ENCODE data around the gene MTMR3. TPM values are rescaled to one million over a fixed set of nuclear protein-coding genes. Genes with fewer than 3 reads are reported as not detected.

MTMR3 gene
- total RNA-seq, 1 experiment from 2014 or later: 12.1 TPM

DNA sequence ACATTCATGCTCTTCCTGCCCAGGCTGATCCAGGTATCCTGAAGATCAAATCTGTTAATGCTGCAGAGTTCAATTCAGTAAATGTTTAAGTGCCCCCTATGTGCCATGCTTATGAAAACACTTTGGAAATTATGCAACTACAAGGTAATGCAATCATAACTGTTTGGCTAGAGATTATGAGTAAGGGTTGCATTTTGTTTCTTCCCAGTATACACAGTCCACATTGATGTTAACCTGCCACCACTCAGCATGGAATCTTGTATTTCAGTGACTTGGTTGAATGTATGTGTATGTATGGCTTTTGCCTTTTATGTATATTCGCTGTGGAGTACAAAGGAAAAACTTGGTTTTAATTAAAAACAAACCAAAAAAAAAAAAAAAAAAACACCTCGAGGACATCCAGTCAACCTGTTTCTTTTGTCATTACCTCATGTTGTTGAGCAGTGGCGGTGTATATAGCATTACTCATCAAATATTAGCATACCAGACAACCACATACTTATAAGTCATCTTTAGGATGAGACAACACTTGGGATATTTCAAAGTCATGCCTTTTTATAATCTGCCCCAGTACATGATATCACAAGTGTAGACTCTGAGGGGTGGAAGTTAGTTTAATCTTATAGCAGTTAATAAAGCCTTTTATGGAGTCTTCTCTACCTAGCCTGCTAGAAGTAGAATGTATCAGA, 111.2 kb downstream of the MTMR3 start:
- Histone ChIP-seq H3F3A (ENCODE audit: low read length, unreplicated experiment) (peaks cover 8% of the 10 kb centered on the region), H3K9me3 (ENCODE audit: low read length) (no peaks in the 10 kb centered on the region), H3K4me1 (ENCODE audit: insufficient read depth, low read length) (peaks cover 39% of the 10 kb centered on the region), H3K4me2 (ENCODE audit: low read length) (peak overlapping the region; percentile 65), H4K20me1 (ENCODE audit: low read length) (0 out of 2 replicates have a peak, but pooled peaks cover 5% of the 10 kb centered on the region), H3K4me3 (ENCODE audit: low read length) (no peak overlapping the region), H2AFZ (ENCODE audit: low read length) (no peak overlapping the region), H3K27me3 (ENCODE audit: low read length) (no peaks in the 10 kb centered on the region), H3K27ac (ENCODE audit: low read length) (peak overlapping the region; percentile 60), H3K79me2 (ENCODE audit: low read length) (no peaks in the 10 kb centered on the region), H3K9ac (ENCODE audit: low read length) (no peak overlapping the region), H3K9me2 (replicated peaks; ENCODE audit: low read length) (no peaks in the 10 kb centered on the region), H3K36me3 (ENCODE audit: low read depth, low read length) (peaks cover 9% of the 10 kb centered on the region)
- peak; percentile 97 for ATAC-seq
- intact Hi-C loops (cut with micrococcal nuclease): loop anchor here (5.0 to 10.0 kb wide), 2 partner anchors 82 to 149 kb away; no protein-coding TSS in a partner anchor
- peak; percentile 72 for DNase-seq
- TF ChIP-seq EZH2 (IDR thresholded peaks at IDR 0.05; ENCODE audit: low read length, unreplicated experiment): no peak
- TF ChIP-seq EZH2phosphoT487 (IDR thresholded peaks at IDR 0.05; ENCODE audit: borderline replicate concordance, low read length): no peak
- TF ChIP-seq, protein P1, sequence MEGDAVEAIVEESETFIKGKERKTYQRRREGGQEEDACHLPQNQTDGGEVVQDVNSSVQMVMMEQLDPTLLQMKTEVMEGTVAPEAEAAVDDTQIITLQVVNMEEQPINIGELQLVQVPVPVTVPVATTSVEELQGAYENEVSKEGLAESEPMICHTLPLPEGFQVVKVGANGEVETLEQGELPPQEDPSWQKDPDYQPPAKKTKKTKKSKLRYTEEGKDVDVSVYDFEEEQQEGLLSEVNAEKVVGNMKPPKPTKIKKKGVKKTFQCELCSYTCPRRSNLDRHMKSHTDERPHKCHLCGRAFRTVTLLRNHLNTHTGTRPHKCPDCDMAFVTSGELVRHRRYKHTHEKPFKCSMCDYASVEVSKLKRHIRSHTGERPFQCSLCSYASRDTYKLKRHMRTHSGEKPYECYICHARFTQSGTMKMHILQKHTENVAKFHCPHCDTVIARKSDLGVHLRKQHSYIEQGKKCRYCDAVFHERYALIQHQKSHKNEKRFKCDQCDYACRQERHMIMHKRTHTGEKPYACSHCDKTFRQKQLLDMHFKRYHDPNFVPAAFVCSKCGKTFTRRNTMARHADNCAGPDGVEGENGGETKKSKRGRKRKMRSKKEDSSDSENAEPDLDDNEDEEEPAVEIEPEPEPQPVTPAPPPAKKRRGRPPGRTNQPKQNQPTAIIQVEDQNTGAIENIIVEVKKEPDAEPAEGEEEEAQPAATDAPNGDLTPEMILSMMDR (conservative IDR thresholded peaks at IDR 0.05; ENCODE audit: low read depth, low read length): peak; percentile 50
- no TSS peak for BruUV-seq (replicated peaks)
- ChIA-PET CTCF (no interaction called here), POLR2A (ENCODE audit: unreplicated experiment) (no interaction called here)

GRCh38 chr22:29994943-29995342, 112.0 kb downstream of the MTMR3 start:
- BruUV-seq (replicated peaks): no TSS peak

More at GRCh38 chr22:29994943-29995342, 112.0 kb downstream of the MTMR3 start:
- Histone ChIP-seq H3F3A (ENCODE audit: low read length, unreplicated experiment) (peaks cover 8% of the 10 kb centered on the region), H3K4me3 (ENCODE audit: low read length) (no peak overlapping the region), H4K20me1 (ENCODE audit: low read length) (0 out of 2 replicates have a peak, but pooled peaks cover 5% of the 10 kb centered on the region), H3K79me2 (ENCODE audit: low read length) (no peaks in the 10 kb centered on the region), H3K9me2 (replicated peaks; ENCODE audit: low read length) (no peaks in the 10 kb centered on the region), H2AFZ (ENCODE audit: low read length) (no peak overlapping the region), H3K9me3 (ENCODE audit: low read length) (no peaks in the 10 kb centered on the region), H3K27ac (ENCODE audit: low read length) (peak overlapping the region; percentile 60), H3K4me2 (ENCODE audit: low read length) (peak overlapping the region; percentile 65), H3K36me3 (ENCODE audit: low read depth, low read length) (peaks cover 10% of the 10 kb centered on the region), H3K9ac (ENCODE audit: low read length) (no peak overlapping the region), H3K4me1 (ENCODE audit: insufficient read depth, low read length) (peaks cover 39% of the 10 kb centered on the region), H3K27me3 (ENCODE audit: low read length) (no peaks in the 10 kb centered on the region)
- intact Hi-C loops (cut with micrococcal nuclease): loop anchor here (5.0 to 10.0 kb wide), 2 partner anchors 83 to 150 kb away; no protein-coding TSS in a partner anchor
- CTCF ChIA-PET: no interaction called here
- peak; percentile 26 for DNase-seq
- POLR2A ChIA-PET (ENCODE audit: unreplicated experiment): no interaction called here
- ATAC-seq: peak; percentile 7; the same call in 1 of the 2 replicates
- TF ChIP-seq, protein P1 (conservative IDR thresholded peaks at IDR 0.05; ENCODE audit: low read depth, low read length): no peak
- TF ChIP-seq EZH2 (IDR thresholded peaks at IDR 0.05; ENCODE audit: low read length, unreplicated experiment): no peak
- TF ChIP-seq EZH2phosphoT487 (IDR thresholded peaks at IDR 0.05; ENCODE audit: borderline replicate concordance, low read length): no peak

Data from PC-3 (cell line).